Fibroblast of upper back skin (primary cell): Measurements from ENCODE around the gene BASP1.
"Not testable (repeated sequence)": the region's sequence is repeated elsewhere in the genome, so short reads cannot be mapped to it uniquely, and the experiment has no call there.

ENCODE experiments used
- DNase-seq: peaks from one replicate; pipeline ENCODE4 v3.0.0-alpha.2; 2013

BASP1 gene

DNA sequence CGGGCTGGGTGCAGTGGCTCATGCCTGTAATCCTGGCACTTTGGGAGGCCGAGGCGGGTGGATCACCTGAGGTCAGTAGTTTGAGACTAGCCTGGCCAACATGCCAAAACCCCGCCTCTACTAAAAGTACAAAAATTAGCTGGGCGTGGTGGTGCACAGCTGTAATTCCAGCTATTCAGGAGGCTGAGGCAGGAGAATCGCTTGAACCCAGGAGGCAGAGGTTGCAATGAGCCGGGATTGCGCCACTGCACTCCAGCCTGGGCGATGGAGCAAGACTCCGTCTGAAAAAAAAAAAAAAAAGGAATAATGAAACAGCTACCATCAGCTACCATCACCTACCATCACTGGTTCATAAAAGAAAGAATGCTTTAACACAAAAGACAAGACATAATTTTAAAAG, 25.9 kb upstream of the BASP1 start:
- not testable (repeated sequence) for DNase-seq

DNA sequence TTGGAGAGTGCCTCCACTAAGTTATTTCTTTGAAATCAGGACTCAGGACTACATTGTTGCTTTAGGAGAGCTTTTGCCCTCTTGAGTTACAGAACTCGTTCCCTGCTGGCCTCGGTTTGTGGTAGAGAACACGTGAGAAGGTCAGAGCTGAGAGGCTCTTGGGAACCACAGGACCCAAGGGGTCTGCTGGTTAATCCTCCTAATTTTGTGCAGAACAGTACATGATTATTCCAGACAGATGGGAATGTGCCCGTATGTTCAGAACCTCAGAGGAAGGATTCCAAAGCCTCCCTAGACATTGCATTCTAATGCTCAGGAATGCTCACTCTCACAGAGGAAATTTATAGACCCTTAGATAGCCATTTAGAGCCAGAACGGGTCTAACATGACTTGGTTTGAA, 25.2 kb upstream of the BASP1 start:
- DNase-seq, result peak; percentile 85

DNA sequence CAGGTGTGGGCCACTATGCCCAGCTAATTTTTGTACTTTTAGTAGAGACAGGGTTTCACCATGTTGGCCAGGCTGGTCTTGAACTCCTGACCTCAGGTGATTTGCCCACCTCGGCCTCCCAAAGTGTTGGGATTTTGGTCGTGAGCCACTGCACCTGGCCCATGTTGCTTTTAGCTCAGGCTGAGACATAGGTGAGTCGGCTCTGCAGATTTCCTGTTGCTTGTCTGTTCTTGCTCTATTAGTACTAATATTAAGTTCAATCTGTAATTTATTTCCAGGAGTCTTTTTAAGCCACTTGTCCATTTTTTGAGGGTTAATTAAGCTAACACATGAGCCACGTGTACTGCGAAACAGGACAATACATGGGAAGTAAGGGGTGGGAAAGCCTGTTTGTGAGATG, 21.4 kb upstream of the BASP1 start:
- no peak for DNase-seq

GRCh38 chr5:17196697-17197096, 20.7 kb upstream of the BASP1 start:
- no peak for DNase-seq

- DNase-seq, result peak; percentile 81
Measured at GRCh38 chr5:17203329-17204132, 13.9 kb upstream of the BASP1 start.

- DNase-seq, result no peak
Measured at GRCh38 chr5:17204133-17204489, 13.3 kb upstream of the BASP1 start.

- DNase-seq, result no peak
Measured at GRCh38 chr5:17206021-17206420, 11.4 kb upstream of the BASP1 start.

GRCh38 chr5:17212191-17212590, 5.2 kb upstream of the BASP1 start:
- no peak for DNase-seq

DNA sequence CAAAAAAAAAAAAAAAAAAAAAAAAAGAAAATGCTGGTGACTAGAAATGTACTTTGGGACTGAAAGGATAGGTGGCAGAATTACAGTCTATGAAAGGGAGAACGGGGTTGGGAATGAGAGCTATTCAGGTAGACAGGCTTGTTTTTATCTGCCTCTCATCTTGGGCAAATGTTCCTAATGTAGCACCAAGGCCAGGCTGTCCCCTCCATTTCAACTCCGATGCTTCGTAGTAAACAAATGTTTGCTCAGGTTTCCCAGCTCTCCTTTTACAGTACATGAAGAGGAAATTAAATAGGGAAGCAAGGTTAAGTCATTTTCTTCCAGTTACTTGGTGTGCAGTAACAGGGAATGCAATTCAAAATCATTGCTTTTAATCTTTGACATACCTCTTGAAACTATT, 4.4 kb upstream of the BASP1 start:
- DNase-seq, result no peak

- no peak for DNase-seq
Measured at GRCh38 chr5:17213938-17214337, 3.5 kb upstream of the BASP1 start.

DNA sequence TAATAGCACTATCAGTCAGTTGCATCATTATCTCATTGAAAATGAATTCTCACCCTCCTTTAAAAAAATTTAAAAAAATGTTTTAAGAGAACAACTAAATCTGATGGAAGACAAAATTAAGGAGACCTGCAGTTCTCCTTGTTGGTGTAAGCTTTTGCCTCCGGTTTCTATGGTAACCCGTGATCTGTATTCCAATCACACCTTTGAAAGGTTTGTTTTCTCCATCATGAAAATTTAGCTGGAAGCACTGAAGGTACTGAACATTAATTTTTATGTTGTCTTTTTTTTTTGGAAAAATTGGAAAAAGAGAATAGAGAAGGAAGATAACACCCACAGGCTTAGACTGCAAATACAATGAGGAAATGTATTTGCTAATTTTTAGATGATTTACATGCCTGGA, 2.5 kb upstream of the BASP1 start:
- no peak for DNase-seq

GRCh38 chr5:17215361-17215760, 2.1 kb upstream of the BASP1 start:
- no peak for DNase-seq

GRCh38 chr5:17216176-17216973, 1.1 kb upstream of the BASP1 start:
- peak; percentile 79 for DNase-seq

DNA sequence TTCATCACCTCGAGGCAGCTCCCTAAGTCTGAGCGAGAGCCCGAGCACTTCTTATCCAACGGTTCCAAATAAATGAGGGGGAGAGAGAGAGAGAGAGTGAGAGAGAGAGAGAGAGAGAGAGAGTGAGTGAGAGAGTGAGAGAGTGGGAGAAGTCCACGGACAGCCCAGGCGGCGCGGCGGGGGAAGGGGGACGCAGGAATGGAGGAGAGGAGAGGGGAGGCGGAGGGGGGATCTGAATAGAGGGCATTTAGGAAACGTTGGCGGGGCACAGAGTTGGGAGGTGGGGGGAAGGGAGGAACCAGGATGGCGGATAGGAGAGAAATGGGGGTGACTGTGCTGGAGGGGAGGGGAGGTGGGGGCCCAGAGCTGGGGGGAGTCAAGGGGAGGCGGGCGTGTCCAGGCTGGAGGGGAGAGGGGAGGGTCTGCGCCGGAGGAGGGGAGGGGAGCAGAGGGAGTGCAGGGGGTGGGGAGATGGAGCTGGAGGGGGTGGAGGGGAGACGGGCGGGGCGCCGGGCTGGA, 398 bp upstream of the BASP1 start:
- peak; percentile 64 for DNase-seq

DNA sequence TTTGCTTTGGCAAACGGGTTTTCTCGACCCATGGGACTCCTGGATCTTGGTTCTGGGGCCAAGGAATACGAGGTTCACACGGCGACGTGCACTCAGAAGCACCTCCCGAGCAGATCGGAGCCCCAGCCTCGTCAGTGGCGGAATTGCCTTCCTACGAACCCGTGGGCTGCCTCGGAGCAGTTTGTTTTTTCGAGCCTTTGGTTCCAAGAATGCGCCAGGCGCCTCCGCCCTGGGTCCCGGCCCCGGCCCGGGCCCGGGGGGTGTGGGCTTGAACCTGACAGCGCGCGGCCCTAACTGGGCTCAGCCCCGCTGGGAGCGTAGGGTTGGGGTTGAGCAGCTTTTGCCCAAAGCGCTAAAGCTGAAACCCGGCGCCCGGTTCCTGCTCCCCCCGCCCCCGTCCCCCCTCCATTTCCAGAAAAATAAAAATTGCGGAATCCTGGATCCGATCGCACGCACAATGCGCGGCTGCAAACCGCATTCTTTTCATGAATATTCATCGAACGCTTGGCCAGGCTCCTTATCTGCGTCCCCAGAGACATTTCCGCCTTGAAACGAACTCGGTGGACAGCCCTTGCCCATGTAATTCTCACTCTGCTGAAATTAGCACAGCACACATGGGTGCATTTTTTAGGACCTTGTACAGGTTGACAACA, 1.0 kb downstream of the BASP1 start:
- DNase-seq, result peak; percentile 85

DNA sequence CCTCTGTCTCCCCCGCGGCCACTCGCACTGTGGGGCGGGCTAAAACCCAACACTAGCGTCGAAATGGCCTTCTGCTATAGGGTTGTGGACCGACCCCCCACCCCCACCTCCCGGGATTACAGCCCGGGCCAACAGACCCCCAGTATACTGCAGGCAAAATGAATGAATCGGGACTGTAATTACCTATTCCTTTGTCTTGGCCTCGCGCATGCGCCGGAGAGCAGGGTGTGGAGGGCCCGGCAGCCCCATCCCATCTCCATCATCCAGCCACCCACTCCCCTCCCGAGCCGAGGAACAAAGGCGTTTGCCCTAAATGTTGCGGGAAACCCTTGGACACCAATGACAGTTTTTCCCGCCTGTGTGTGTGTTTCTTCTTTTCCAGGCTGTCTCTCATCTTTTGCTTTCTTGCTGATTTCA, 1.6 kb downstream of the BASP1 start:
- peak; percentile 60 for DNase-seq

- DNase-seq, result peak; percentile 8
Measured at GRCh38 chr5:17219469-17219868, 2.0 kb downstream of the BASP1 start.

DNA sequence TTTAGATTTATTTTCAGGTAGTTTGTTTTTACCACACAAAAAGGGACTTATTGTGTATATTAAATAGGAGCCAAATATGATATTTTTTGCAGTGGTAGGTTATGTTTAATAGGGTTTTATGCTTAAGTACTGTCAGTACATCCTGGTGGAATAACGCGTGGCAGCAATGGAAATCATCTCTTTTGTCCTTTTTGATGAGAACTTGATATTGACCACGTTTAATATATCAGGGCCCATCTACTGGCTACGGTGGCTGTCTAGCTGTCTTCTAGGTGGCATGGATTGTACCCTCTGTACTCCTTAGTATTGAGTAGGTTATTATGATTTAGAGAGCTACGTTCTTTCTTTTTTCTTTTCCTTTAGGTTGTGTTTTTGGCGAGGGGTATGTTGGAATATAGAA, 2.6 kb downstream of the BASP1 start:
- DNase-seq, result no peak

DNA sequence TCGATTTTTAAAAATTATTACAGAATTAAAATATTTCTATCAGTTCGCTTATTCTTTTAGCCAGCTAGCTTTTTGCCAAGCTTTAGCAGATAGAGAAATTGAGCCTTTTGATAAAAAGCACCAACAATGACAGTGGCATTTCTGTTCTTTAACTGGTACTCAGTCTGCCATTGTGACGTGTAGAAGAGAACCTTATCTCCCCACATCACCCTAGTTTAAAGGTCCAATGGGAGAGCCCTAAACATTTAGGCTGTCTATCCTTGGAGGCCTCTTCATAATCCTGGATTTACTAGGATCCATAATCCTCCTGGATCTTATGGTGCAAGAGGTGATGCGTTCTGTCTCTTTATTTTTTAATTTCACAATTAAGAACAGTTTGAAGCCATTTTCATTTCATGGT, 3.0 kb downstream of the BASP1 start:
- no peak for DNase-seq

GRCh38 chr5:17221843-17222636, 4.6 kb downstream of the BASP1 start:
- DNase-seq, result peak; percentile 57

DNA sequence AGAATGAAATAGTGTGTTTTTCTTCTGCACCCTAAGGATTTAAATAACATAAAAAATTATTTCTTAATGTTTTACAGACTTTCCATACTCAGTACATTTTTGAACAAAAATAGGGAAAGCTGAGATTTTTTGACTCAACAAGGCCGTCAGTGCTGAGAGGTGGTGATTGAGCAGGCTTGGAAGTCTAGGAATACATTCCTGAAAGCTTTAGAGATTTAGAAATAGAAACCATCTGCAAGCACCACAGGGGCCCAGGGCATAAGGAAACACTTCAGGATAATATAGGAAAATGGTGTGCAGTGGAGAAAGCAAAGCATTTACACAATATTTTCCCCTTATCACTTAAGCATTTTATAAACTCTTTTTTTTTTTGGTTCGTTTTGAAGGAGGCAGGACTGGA, 5.2 kb downstream of the BASP1 start:
- peak; percentile 89 for DNase-seq

DNA sequence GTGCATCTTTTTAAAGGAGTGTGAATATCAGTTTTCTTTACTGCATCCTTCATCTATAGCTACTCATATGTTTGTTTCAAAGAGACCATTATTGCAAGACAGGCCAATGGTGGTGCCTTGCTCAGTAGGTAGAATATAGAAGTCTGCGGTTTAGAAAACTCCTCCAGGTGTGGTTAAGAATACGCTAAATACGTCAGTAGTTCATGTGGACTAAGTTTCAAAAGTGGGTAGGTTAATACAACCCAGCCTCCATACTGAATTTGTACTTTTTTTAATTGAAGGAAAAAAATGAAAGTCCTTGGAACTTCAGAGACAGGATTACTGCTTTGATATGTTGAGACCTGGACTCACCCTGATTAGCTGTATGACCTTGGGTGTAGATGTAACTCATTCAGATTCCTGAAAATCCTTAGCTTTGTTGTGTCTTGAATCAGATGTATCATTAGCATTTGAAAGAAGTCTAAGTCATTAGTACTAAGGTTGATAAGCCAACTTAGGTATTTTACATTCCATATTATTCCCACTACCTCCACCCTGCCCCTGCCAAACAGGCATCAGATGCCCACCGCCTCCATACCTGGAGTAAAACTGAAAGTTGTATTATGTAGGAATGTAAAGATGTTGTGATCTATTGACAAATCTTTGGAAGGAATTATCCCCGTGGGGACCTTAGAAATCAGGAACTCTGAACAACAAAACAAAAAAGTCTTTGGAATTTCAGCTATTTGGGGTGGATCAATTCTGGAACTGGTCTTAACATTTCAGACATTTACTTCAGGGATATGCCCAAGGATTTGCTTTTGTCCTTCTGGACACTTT, 6.1 kb downstream of the BASP1 start:
- no peak for DNase-seq
